Gastroesophageal sphincter (tissue), 3 donors: ENCODE data around the gene DRC1.

Experiments used
- EP300 ChIP-seq: sonication (generic); formaldehyde crosslinking; IDR thresholded peaks from one replicate; pipeline ENCODE4 v1.6.1; 2017; ENCODE audit warnings: antibody characterized with exemption, mild to moderate bottlenecking
- POLR2A ChIP-seq, 2 donors: fragments of 450-650 bp; IDR thresholded peaks; one replicate each; pipeline ENCODE4 v1.6.1; 2017; ENCODE audit warnings: antibody characterized with exemption in 2 of 2, mild to moderate bottlenecking in 2 of 2, moderate library complexity in 1 of 2
- POLR2AphosphoS5 ChIP-seq: sonication (generic); formaldehyde crosslinking; IDR thresholded peaks from one replicate; pipeline ENCODE4 v1.6.1; 2017; ENCODE audit warnings: antibody characterized with exemption
- TF ChIP-seq, protein P1 (sequence below), 4 experiments: fragments of 200-600 bp in 2 of 4; fragments of 450-650 bp in 2 of 4; sonication (generic) in 1 of 4; IDR thresholded peaks; one replicate each; pipeline ENCODE4 v1.5.1; 2017 to 2019; ENCODE audit warnings: antibody characterized with exemption in 4 of 4, mild to moderate bottlenecking in 2 of 4, moderate library complexity in 2 of 4

DNA sequence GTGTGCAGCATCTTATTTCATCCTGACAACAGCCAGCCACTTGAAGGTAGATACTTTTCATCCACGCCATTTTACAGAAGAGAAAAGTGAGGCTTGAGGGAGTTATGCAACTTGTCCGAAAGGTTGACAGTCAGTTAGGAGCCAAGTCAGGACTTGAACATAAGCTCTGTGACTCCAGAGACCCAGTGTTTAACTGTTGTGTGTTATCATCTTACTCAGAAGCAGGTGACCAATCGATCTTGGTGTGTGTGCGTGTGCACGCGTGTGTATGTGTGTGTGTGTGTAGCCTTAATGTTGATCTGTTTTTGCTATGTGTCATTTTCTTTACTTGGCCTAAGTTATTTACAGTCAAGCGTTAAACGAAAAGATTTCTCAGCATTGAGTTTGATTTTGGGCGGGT is 22.0 kb downstream of the DRC1 start:
- TF ChIP-seq, protein P1, sequence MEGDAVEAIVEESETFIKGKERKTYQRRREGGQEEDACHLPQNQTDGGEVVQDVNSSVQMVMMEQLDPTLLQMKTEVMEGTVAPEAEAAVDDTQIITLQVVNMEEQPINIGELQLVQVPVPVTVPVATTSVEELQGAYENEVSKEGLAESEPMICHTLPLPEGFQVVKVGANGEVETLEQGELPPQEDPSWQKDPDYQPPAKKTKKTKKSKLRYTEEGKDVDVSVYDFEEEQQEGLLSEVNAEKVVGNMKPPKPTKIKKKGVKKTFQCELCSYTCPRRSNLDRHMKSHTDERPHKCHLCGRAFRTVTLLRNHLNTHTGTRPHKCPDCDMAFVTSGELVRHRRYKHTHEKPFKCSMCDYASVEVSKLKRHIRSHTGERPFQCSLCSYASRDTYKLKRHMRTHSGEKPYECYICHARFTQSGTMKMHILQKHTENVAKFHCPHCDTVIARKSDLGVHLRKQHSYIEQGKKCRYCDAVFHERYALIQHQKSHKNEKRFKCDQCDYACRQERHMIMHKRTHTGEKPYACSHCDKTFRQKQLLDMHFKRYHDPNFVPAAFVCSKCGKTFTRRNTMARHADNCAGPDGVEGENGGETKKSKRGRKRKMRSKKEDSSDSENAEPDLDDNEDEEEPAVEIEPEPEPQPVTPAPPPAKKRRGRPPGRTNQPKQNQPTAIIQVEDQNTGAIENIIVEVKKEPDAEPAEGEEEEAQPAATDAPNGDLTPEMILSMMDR (IDR thresholded peaks at IDR 0.05), result no peak
- no peak for TF ChIP-seq POLR2AphosphoS5
- no peak for TF ChIP-seq POLR2A (IDR thresholded peaks at IDR 0.05)
- TF ChIP-seq EP300, result no peak
